GM19467 (cell line): ENCODE measurements around the gene VPS26B.
A peak's percentile ranks its signal among the peaks of the same experiment; 100 is the strongest.

Source experiments
- ATAC-seq: cut with Tn5 transposase; IDR thresholded peaks from one replicate; pipeline ENCODE4 v1.9.1; 2021; ENCODE audit warnings: mild to moderate bottlenecking, moderate library complexity; ENCODE audit not compliant: unreplicated experiment

The VPS26B gene

DNA sequence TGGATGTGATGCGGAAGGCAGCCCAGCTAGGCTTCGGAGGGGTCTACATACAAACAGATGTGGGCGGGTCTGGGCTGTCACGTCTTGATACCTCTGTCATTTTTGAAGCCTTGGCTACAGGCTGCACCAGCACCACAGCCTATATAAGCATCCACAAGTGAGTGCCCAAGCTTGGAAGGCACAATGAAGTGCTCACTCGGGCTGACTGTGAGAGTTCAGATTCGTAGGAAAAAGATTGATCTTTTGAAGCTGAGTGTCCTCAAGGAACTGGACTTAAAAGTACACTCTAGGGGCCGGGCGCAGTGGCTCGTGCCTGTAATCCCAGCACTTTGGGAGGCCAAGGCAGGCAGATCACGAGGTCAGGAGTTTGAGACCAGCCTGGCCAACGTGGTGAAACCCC lies 32.6 kb downstream of the VPS26B start:
- ATAC-seq, result no peak

DNA sequence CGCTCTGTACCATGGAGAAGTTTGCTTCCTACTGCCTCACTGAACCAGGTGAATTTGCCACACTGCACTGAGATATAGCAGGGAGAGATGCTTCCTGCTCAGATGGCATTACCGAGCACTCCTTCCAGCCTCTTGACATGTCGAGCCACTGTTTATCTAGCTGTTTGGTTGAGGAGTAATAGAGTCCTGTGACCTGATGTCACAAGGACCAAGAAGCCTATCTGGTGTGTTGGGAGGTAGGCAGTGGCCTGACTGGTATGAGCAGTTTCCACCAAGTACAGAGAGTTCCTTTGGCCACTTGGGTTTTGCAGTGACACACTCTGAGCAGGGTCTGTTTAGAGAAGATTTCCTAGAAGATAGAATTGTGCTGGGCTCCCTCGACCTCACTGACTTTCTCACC lies 34.1 kb downstream of the VPS26B start:
- no peak for ATAC-seq

DNA sequence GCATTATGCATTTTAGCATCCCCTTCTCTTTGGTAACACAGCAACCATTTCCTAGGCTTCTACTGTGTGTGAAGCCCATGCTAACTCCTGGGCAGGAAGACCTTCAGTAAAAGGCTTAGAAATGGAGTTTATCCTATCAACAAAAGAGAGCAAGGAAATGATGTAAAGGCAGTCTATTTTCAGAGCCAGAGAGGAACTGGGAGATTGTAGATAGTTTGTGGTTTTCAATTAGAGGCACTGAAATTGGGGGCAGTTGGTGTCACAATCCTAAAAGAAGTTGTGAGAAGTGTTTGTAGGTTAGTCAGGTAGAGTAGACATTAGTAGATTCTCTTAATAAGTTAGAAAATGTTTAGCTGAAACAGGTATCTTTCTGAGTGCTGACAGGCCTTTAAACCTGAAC lies 36.0 kb downstream of the VPS26B start:
- no peak for ATAC-seq

DNA sequence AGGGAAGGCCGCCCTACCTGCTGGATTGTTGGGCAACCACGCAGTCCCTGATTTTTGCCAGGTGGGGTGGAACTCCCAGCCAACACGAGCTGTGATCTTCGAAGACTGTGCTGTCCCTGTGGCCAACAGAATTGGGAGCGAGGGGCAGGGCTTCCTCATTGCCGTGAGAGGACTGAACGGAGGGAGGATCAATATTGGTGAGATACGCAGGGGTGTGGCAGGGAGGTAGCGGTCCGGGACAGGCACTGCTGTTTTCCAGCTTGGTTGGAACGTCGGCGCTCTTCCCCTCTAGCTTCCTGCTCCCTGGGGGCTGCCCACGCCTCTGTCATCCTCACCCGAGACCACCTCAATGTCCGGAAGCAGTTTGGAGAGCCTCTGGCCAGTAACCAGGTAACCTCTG lies 36.5 kb downstream of the VPS26B start:
- no peak for ATAC-seq

DNA sequence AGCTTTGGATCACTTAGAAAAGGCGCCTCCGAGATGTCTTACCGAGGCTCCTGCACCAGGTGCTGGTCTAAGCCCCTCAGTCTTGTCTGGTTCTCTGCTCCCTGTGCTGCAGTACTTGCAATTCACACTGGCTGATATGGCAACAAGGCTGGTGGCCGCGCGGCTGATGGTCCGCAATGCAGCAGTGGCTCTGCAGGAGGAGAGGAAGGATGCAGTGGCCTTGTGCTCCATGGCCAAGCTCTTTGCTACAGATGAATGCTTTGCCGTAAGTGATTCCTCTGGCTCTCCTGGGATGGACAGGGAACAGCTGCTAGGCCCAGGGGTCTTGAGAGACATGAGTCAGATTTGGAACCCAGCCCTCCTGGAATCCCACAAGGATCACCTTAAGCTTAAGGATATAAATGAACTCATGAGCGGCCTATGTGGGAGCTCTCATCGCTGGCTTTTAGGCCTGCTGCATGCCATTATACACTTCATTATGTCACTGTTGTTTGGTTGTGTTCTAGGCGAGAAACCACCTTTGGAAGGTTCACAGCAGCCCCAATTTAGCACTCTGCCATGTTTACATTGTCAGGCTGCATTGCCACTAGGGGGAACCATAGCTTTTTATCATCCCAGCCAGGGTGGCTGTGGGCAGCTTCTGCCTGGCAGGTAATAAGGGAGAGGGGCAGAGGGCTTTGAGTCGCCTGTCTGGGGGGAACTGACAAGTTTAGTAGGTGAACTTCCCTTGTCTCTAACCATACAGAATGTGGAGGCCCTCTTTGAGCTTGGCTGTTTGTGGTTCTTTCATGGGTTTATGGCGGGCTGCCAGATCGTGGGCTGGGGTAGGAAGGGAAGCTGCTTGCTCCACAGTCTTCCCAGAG lies 37.4 kb downstream of the VPS26B start:
- no peak for ATAC-seq

DNA sequence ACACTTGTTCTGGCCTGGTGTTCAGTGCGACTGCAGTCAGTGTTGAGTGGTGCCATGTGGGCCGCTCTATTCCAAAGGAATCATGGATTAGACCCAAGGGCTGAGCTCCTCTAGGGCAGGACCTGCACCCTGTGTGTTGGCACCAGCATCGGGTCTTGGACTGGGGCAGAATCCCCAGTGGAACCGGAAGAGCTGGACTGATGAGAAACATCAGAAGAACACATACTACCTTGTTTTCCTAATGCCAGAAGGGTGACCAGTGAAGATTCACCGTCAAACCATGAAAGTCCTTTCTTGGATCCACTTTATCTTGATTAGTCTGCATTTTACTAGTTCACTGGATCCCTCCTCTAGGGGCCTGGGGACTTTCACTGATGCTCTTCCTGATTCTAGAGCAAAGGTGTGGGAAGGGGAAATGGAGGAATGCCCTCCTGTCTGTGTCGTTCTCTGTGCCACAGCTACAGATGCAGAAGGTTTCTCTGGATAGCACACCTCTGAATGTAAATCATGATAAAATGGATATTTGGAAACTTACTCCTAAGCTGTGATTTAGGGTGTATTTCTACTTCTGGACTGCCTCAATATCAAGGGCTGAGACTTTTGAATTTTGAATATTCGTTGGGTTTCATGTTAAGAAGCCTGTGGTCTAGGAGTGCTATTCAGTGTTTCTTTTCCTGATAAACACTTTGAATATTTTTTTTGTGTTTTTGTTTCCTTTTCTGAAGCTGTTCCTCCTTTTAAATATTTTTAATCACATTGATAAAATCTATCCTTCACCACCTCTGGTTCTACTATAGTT lies 40.7 kb downstream of the VPS26B start:
- no peak for ATAC-seq

DNA sequence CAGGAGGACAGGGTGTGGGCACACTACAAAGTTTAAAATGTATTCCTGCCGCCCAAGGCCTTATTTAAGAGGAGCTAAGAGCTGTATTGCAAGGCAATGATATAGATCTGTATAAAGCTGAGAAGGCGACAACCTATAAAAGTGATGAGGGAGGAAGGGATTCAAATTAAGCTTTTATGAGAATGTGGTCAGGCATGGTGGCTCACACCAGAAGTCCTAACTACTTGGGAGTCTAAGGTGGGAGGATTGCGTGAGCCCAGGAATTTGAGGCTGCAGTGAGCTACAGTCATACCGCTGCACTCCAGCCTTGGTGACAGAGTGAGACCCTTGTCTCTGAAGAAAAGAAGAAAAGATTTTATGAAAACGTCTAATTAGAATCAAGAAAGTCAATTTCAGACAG lies 42.0 kb downstream of the VPS26B start:
- no peak for ATAC-seq

DNA sequence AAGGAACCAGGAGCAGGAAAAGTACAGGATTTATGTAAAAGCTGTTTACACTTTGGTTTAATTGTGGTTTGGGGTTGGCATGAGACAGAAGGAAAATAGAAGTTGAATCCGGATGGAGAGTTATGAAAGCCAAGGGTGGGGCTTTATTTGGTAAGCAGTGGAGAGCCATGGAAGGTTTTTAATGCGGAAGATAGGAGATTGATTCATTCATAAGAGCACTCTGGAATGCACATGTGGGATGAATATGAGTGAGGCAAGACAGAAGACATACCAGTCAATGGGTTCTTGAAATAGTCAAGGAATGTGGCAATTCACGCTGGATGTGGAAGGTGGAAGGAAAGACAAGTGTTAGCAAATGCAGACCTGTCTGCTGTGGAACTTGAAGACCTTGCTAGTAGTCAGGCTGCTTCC lies 42.4 kb downstream of the VPS26B start:
- no peak for ATAC-seq

DNA sequence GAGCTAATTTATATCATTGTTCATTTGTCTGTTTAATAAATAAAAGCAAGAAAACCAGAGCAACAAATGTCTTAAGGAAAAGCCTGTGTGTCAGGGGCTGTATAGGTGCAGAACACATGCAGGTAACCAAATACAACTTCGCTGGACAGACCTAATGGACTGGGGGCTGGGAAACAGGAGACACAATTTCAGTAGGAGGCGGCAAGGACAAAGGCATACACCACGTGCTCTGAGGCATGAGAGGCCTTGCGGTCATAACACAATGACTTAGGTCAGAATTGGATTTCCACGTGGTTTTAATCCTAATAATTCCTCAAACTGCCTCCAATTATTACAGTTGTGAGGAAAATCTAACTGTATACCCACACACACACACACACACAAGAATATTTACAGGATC lies 43.0 kb downstream of the VPS26B start:
- no peak for ATAC-seq

DNA sequence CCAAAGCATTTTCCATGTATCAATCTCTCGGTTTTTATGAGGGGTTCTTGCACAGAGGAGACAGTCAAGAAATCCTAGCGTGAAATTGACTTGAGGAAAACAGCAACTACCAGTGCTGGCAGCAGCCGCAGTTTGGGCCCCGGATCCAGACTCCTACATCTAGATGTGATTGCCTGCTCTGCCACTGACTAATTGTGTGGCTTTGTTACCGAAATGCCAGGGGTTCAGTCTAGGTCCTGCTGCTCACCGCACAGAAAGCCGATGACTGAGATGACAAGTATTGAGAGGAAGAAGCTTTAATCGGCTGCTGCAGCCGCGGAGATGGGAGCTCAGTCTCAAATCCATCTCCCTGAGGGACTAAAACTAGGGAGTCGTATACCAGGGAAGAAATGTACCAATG lies 43.5 kb downstream of the VPS26B start:
- ATAC-seq, result no peak

DNA sequence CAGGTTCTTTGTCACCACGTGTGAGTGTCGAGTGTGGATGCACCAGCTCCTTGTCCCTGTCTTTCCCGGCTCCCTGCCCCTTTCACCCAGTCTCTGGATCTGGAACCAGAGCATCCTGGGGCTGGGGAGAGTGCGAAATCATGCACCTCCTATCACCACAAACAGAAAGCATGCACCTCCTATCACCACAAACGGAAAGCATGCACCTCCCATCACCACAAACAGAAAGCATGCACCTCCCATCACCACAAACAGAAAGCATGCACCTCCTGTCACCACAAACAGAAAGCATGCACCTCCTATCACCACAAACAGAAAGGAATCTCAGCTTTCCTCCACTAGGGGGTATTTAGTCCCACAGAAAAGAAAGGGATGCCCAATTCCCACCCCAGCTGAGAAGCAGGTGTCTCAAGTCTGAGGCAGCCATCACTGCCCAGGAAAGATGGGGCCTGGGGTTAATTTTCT lies 45.8 kb downstream of the VPS26B start:
- no peak for ATAC-seq

DNA sequence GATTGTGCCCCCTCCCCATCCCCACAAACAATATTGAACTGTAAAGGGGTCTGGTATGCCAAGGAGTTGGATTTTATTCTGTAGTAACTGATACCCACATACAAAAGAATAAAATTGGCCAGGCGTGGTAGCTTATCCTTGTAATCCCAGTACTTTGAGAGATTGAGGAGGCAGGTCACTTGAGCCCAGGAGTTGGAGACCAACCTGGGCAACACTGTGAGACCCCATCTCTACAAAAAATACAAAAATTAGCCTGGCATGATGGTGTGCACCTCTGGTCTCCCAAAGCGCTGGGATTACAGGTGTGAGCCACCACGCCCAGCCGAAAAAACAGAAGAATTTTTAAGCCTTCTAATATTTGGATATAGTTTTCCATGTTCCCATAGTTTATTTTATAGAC lies 47.5 kb downstream of the VPS26B start:
- no peak for ATAC-seq

DNA sequence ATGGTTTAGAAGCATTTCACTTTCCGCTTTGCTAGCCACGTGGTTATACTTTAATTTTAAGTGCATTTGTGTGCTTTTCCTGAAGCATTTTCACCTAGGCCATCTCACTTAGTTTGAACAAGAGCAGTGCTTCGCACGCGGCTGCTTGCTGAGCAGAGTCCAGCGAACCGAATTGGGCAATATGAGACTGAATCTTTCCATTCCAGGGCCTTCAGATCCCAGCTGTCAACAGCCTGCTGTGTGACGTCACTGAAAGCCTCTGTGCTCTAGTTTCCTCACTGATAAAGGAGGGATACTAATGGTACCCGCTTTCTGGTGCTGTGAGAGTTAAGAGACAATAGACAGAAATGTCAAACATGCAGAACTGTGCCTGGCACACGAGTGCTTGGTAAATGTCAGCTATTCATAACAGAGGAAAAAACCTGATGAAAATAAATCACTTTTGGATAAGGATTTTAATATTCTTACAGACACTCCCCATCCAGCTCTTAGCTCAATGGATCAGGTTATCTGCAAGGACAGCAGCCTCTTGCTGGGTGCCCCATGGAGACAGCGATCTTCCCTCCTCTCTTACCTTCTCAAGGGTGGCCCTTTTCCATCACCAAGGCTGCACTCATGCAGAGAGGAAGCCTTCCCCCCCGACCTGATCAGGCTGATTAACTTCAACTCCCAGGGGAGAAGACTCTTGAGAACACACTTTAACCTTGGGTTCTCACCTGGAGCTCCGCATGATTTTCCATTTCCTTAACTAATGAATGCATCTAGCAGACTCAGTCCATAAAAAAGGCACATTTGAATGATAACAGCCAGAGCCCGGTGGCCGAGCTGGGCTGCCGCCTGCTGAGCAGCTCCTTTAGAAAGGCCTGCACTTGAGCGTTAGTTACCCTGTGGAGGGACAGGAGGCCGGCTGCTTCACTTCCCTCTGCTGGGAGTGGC lies 48.2 kb downstream of the VPS26B start:
- no peak for ATAC-seq

DNA sequence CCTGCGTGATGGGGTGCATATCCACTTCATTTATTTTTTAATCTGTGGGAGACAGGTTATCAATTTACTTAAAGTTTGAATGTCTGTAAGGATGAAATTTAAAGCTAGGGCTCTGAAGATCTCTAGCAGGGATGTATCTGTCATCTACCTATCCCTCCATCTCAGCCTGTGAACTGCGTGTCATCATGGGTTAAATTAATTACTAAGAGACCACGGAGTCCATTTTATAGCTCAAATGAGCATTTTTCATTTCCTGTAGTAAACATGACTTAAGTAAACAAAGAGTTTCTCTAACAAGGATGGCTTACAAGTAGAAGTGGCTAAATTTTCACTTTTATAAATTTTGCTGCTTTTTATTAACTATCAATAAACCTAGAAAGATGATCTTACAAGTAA lies 48.8 kb downstream of the VPS26B start:
- ATAC-seq, result no peak

DNA sequence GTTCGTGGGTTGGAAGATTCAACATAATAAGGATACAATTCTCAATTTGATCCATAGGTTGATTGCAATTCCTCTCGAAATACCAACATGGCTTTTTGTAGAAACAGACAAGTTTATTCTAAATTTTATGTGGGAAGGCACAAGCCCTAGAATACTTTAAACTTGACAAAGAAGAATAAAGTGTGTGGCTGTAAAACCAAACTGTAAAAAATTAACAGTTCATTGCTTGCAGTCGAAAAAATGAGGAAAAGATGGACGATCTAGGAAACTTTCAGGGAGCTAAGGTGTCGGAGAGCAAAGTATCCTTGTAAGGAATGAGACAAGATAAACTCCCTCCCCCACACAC lies 50.7 kb downstream of the VPS26B start:
- no peak for ATAC-seq

DNA sequence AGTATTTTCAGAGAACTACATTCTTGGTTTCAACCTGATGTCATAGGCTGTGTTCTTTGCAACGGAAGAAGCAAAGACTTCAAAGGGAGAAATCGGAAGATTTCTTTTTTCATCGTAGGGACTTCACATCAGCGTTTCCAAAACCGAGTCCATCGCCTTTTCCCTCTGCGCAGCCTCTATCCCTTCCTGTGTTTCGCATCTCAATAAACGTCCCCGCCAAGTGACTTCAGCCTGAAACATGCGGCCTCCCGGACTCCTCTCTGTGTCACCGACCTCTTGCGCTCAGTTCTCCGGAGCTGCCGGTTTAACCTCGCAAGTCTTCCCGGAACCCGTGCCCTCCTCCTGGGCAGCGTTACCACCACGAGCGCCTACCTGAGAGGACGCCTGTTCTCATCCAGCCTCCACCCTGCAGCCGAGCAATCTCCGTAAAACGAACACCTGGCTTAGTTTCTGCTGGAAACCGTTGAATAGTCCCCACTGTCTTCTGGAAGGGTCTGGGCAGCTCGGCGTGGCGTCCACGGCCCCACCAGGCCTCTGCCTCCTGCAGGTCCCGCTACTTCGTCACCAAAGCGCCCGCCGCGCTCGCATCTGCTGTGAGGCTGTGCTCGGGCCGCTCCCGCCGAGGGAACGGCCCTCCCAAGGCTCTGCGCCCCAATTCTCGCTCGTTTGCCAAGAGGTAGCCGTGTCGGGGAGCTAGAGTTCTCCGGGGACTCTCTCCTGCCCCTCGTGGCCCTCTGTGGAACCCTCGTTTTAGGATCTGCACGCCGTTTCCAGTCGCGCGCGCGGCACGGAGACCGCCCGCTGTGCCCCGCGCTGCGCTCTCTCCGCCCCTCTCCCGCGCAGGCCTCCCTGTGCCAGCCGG lies 51.3 kb downstream of the VPS26B start, which contains the start of gene GLB1L3:
Gene GLB1L3, plus strand, starts transcription at position 846 of the 862 bp plus-strand sequence. CDS start 362 bp downstream, outside the sequence.
- ATAC-seq, result peak; percentile 72

DNA sequence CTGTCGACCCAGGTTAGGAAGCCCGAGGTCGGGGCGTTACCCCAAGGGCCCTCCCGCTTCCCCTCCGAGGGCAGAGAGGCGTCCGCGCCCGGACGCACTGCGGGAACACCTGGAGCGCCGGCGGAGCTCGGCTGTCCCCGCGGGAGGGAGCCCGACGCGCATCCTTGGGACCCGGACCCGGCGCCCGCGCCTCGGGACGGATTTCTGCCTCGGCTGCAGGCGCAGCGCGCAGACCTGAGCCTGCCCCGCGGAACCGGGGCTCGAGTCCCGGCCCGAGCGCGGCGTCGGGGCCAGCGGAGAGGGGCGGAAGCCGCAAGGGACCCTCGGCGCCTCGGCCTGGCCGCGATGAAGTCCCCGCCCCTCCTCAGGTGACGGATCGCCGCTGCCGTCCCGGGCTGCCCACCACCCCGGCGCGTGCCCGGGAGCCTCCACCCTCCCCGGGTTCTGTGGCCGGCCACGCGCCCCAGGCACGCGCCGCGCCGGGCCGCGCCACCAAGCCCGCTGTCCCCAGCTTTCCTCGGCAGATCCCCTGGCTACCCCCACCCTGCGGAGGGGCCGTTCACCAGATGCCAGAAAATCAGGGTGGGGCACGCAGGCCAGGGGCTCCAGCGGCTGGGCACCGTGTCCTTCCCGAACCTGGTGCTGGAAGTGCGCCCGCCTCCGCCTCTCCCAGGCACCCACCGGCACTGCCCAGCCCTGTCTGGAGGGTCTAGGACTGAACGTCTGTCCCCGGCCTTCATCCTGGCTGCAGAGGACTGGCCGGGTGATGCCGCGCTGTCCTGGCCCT lies 52.1 kb downstream of the VPS26B start:
- ATAC-seq, result peak; percentile 10

DNA sequence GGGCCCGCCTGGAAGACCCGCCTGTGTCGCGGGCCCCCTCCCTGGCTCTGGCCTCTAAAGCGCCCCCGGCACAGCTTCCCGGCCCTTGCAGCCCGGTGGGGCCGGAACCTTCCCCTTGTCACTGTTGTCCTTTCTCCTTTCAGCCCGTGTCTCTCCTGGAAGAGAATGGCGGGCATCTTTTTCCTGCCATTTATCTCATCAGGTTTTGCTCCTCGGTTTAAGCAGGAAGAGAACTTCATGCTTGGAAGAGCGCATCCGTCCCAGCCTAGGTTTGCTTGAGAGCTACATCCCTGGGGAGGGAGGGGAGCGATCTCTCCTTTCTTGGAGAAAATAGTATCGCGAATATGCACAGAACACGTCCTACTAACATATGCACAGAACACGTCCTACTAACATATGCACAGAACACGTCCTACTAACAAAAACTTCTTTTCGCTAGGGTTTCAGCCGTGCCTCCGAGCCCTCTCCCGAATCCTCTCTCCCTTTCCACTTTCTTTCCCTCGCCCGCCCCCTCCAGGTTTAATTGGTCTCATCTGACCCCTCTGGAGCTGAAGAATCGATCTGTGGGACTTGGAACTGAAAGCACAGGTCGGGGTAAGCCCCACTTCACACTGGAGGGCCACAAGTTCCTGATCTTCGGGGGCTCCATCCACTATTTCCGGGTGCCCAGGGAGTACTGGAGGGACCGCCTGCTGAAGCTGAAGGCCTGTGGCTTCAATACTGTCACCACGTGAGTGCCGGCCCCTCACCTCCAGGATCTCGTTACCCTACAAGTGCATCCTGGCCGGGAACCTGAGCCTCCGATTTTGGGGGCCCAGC lies 52.9 kb downstream of the VPS26B start:
- no peak for ATAC-seq
